WTC11 (cell line): ENCODE results near the gene MTMR3.

ENCODE experiments used
- CREB1 ChIP-seq: sonication (generic); formaldehyde crosslinking; IDR thresholded peaks from 2 replicates; pipeline ENCODE4 v1.8.0; 2023; ENCODE audit warnings: mild to moderate bottlenecking, missing genetic modification reagents
- CREM ChIP-seq: sonication (generic); formaldehyde crosslinking; IDR thresholded peaks from 2 replicates; pipeline ENCODE4 v1.8.1; 2022; ENCODE audit warnings: mild to moderate bottlenecking, missing genetic modification reagents, moderate library complexity
- CTCF ChIP-seq: fragments of 200-600 bp; IDR thresholded peaks from 2 replicates; pipeline ENCODE4 v1.8.0; 2022; ENCODE audit warnings: antibody characterized with exemption
- ELF4 ChIP-seq: sonication (generic); formaldehyde crosslinking; IDR thresholded peaks from 2 replicates; pipeline ENCODE4 v1.8.1; 2022; ENCODE audit warnings: low read depth, mild to moderate bottlenecking, moderate library complexity, missing genetic modification reagents
- MAX ChIP-seq: sonication (generic); formaldehyde crosslinking; IDR thresholded peaks from 2 replicates; pipeline ENCODE4 v1.8.0; 2022; ENCODE audit warnings: mild to moderate bottlenecking, missing genetic modification reagents
- NR1H2 ChIP-seq: sonication (generic); formaldehyde crosslinking; IDR thresholded peaks from 2 replicates; pipeline ENCODE4 v1.9.0; 2021; ENCODE audit warnings: mild to moderate bottlenecking, moderate library complexity, missing genetic modification reagents
- PREB ChIP-seq: sonication (generic); formaldehyde crosslinking; IDR thresholded peaks from 2 replicates; pipeline ENCODE4 v1.8.1; 2022; ENCODE audit warnings: mild to moderate bottlenecking, missing genetic modification reagents, moderate library complexity, borderline replicate concordance
- SP1 ChIP-seq: sonication (generic); formaldehyde crosslinking; conservative IDR thresholded peaks from 2 replicates; pipeline ENCODE4 v1.8.1; 2022; ENCODE audit warnings: missing genetic modification reagents
- TP53 ChIP-seq: sonication (generic); formaldehyde crosslinking; IDR thresholded peaks from 2 replicates; pipeline ENCODE4 v1.8.1; 2023; ENCODE audit warnings: mild to moderate bottlenecking, missing genetic modification reagents
- ZNF281 ChIP-seq: sonication (generic); formaldehyde crosslinking; IDR thresholded peaks from 2 replicates; pipeline ENCODE4 v1.8.0; 2023; ENCODE audit warnings: mild to moderate bottlenecking, missing genetic modification reagents

- TF ChIP-seq CTCF = no peak
- no peak for TF ChIP-seq TP53
- TF ChIP-seq NR1H2 (CRISPR knock-in tag) = no peak
- no peak for TF ChIP-seq PREB (CRISPR knock-in tag)
- no peak for TF ChIP-seq SP1 (CRISPR knock-in tag)
- TF ChIP-seq ZNF281 (CRISPR knock-in tag) = no peak
- TF ChIP-seq CREM (CRISPR knock-in tag) = no peak
- TF ChIP-seq CREB1 (CRISPR knock-in tag) = no peak
- TF ChIP-seq MAX = no peak
- no peak for TF ChIP-seq ELF4 (CRISPR knock-in tag)
These were observed 134.6 kb downstream of the MTMR3 start for GRCh38 chr22:30017375-30018223.
